ENCODE results near the gene NIPAL3.

The NIPAL3 gene

DNA sequence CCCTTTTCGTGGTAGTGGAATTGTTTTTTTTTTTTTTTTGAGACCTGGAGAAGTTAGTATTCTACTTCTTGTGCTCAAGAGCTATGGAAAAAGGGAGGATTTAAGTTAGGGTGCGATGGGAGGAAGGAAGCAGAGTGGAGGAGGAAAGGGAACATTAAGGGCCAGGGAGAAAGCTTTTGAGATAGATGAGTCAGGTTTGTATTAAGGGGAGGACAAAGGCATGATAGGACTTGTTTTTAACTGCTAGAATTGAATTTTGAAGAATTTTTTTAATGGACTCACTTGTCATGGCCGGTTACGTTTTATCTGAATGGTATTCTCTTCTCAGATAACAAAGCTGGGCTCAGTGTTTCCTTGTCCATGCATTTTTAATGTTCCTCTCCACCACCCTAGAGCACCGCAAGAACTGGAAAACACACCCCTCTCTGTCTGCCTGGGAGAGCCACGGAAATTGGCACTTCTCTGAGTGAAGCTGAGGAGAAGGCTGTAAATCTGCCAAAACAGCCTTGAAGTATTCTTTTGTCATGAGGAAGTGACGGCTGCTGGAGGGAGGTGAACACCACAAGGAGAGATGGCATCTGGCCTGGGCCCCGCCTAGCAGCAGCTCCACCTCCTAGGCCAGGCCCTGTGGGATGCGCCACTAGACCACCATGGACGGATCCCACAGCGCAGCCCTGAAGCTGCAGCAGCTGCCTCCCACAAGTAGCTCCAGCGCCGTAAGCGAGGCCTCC lies 3.5 kb downstream of the NIPAL3 start:
- H3K4me3 ChIP-seq (replicated peaks; ENCODE audit: insufficient read depth, low read length): no peak overlapping the region
- peak; percentile 89 for TF ChIP-seq SPI1 (IDR thresholded peaks at IDR 0.05; ENCODE audit: borderline replicate concordance, low read depth)
- TF ChIP-seq, protein P1, sequence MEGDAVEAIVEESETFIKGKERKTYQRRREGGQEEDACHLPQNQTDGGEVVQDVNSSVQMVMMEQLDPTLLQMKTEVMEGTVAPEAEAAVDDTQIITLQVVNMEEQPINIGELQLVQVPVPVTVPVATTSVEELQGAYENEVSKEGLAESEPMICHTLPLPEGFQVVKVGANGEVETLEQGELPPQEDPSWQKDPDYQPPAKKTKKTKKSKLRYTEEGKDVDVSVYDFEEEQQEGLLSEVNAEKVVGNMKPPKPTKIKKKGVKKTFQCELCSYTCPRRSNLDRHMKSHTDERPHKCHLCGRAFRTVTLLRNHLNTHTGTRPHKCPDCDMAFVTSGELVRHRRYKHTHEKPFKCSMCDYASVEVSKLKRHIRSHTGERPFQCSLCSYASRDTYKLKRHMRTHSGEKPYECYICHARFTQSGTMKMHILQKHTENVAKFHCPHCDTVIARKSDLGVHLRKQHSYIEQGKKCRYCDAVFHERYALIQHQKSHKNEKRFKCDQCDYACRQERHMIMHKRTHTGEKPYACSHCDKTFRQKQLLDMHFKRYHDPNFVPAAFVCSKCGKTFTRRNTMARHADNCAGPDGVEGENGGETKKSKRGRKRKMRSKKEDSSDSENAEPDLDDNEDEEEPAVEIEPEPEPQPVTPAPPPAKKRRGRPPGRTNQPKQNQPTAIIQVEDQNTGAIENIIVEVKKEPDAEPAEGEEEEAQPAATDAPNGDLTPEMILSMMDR (IDR thresholded peaks at IDR 0.05; ENCODE audit: insufficient read depth, low read length): no peak
- no peaks in the 10 kb centered on the region for H3K27me3 ChIP-seq (ENCODE audit: insufficient read depth, poor library complexity, severe bottlenecking)
- peak overlapping the region; percentile 58 for H3K27ac ChIP-seq (replicated peaks)
- peak in 1 of 2 experiments; percentile 86 for DNase-seq (ENCODE audit: low read depth in 1 of 2, low spot score in 1 of 2)

DNA sequence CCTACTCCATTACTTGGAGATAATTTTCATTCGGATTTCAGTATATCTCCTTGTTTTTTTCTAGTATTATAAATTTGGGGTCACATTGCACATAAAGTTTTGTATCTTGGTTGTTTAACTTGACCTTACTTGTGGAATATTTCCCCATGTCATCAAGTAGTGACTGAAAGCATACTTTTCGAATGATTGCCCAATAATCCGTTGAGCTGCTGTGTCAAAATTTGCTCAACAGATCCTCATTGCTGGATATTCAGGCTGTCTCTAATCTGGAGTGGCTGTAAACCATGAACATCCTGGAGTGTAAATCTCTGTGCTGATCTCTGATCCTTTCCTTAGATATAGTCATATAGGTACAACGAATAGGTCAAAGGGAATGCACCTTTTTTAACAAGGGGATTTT lies 4.9 kb downstream of the NIPAL3 start:
- TF ChIP-seq GABPA (IDR thresholded peaks at IDR 0.05; ENCODE audit: low read depth) (no peak), POLR2AphosphoS5 (IDR thresholded peaks at IDR 0.05; ENCODE audit: low read depth) (no peak), SPI1 (IDR thresholded peaks at IDR 0.05; ENCODE audit: borderline replicate concordance, low read depth) (no peak)
- TF ChIP-seq, protein P2, sequence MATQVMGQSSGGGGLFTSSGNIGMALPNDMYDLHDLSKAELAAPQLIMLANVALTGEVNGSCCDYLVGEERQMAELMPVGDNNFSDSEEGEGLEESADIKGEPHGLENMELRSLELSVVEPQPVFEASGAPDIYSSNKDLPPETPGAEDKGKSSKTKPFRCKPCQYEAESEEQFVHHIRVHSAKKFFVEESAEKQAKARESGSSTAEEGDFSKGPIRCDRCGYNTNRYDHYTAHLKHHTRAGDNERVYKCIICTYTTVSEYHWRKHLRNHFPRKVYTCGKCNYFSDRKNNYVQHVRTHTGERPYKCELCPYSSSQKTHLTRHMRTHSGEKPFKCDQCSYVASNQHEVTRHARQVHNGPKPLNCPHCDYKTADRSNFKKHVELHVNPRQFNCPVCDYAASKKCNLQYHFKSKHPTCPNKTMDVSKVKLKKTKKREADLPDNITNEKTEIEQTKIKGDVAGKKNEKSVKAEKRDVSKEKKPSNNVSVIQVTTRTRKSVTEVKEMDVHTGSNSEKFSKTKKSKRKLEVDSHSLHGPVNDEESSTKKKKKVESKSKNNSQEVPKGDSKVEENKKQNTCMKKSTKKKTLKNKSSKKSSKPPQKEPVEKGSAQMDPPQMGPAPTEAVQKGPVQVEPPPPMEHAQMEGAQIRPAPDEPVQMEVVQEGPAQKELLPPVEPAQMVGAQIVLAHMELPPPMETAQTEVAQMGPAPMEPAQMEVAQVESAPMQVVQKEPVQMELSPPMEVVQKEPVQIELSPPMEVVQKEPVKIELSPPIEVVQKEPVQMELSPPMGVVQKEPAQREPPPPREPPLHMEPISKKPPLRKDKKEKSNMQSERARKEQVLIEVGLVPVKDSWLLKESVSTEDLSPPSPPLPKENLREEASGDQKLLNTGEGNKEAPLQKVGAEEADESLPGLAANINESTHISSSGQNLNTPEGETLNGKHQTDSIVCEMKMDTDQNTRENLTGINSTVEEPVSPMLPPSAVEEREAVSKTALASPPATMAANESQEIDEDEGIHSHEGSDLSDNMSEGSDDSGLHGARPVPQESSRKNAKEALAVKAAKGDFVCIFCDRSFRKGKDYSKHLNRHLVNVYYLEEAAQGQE (IDR thresholded peaks at IDR 0.05; ENCODE audit: insufficient replicate concordance, low read depth): peak; percentile 35
- TF ChIP-seq, protein P1 (IDR thresholded peaks at IDR 0.05; ENCODE audit: insufficient read depth, low read length): no peak
- Histone ChIP-seq H3K4me3 (replicated peaks; ENCODE audit: insufficient read depth, low read length) (no peak overlapping the region), H3K27ac (replicated peaks) (peak overlapping the region; percentile 58), H3K27me3 (ENCODE audit: insufficient read depth, poor library complexity, severe bottlenecking) (no peaks in the 10 kb centered on the region)
- peak; percentile 73 to 86 for DNase-seq (ENCODE audit: low read depth in 1 of 2, low spot score in 1 of 2)

DNA sequence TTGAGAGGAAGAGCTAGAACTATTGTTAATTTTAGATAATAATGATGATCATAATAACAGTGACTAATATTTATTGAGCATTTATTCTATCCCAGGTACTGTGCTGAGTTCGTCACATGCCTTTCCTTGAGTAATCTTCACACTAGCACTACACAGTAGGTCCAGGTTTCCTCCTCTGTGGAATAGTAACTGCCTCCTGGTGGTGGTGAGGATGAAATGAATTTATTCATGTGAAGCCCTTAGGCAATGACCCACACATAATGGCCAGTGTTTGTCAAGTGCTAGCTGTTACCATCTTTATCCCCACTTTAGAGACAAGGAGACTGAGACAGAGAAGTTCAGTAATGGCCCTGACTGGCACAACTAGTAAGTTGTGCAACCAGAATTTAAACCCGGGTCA lies 5.9 kb downstream of the NIPAL3 start:
- DNase-seq (ENCODE audit: low read depth in 1 of 2, low spot score in 1 of 2): no peak
- TF ChIP-seq SPI1 (IDR thresholded peaks at IDR 0.05; ENCODE audit: borderline replicate concordance, low read depth): no peak
- TF ChIP-seq, protein P1 (IDR thresholded peaks at IDR 0.05; ENCODE audit: insufficient read depth, low read length): no peak
- TF ChIP-seq, protein P2 (IDR thresholded peaks at IDR 0.05; ENCODE audit: insufficient replicate concordance, low read depth): no peak
- no peak for TF ChIP-seq GABPA (IDR thresholded peaks at IDR 0.05; ENCODE audit: low read depth)
- TF ChIP-seq POLR2AphosphoS5 (IDR thresholded peaks at IDR 0.05; ENCODE audit: low read depth): no peak

DNA sequence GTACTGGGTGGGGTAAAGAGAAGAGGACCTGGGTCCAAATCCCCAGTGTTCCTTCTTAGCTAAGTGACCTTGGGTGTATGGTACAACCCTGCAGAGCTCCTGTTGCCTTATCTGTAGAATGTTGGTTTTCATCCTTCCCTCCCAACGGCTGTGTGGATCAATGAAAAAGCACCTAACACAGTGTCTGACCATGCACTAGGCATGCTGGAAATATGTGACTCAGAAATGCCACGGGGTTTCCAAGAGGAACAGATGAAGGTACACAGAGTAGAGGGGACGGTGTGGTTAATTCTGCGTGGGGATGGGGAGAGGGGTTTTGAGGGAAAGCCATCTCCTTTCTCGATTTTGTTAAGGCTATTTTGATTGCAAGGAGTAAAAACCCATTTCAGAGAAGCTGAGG lies 8.6 kb downstream of the NIPAL3 start:
- TF ChIP-seq, protein P2 (IDR thresholded peaks at IDR 0.05; ENCODE audit: insufficient replicate concordance, low read depth): no peak
- TF ChIP-seq POLR2AphosphoS5 (IDR thresholded peaks at IDR 0.05; ENCODE audit: low read depth): no peak
- TF ChIP-seq GABPA (IDR thresholded peaks at IDR 0.05; ENCODE audit: low read depth): no peak
- TF ChIP-seq, protein P1 (IDR thresholded peaks at IDR 0.05; ENCODE audit: insufficient read depth, low read length): no peak
- TF ChIP-seq SPI1 (IDR thresholded peaks at IDR 0.05; ENCODE audit: borderline replicate concordance, low read depth): no peak
- Histone ChIP-seq H3K4me3 (replicated peaks; ENCODE audit: insufficient read depth, low read length) (no peak overlapping the region), H3K27ac (replicated peaks) (no peak overlapping the region), H3K27me3 (ENCODE audit: insufficient read depth, poor library complexity, severe bottlenecking) (no peaks in the 10 kb centered on the region)
- DNase-seq (ENCODE audit: low read depth in 1 of 2, low spot score in 1 of 2): no peak

More for the DNA sequence above, 5.9 kb downstream of the NIPAL3 start:
- Histone ChIP-seq H3K27me3 (ENCODE audit: insufficient read depth, poor library complexity, severe bottlenecking) (no peaks in the 10 kb centered on the region), H3K4me3 (replicated peaks; ENCODE audit: insufficient read depth, low read length) (no peak overlapping the region), H3K27ac (replicated peaks) (peak overlapping the region; percentile 58)
